Spleen (tissue), 11 donors: ENCODE measurements around the gene PODXL2. TPM values are rescaled to one million over a fixed set of nuclear protein-coding genes. Genes with fewer than 3 reads are reported as not detected.
A peak's percentile ranks its signal among the peaks of the same experiment; 100 is the strongest.

ENCODE experiments used
- DNase-seq: peaks from one replicate; pipeline ENCODE4 v3.0.0-alpha.2; 2020
- H3K27ac ChIP-seq, 8 donors: fragments of 200-600 bp; sonication (generic) in 7 of 8; 1 replicate in 4 of 8; 2 replicates in 4 of 8; pipeline versions ENCODE4 v1.5.0 to v1.8.0; 2016 to 2021; ENCODE audit warnings: inconsistent platforms in 4 of 8, mild to moderate bottlenecking in 4 of 8, moderate library complexity in 1 of 8
- H3K27me3 ChIP-seq, 7 donors: fragments of 200-600 bp; sonication (generic) in 6 of 7; replicated peaks in 1 of 7; 1 replicate in 4 of 7; 2 replicates in 3 of 7; pipeline versions ENCODE4 v1.5.0 to v1.8.0; 2016 to 2021; ENCODE audit warnings: inconsistent platforms in 3 of 7, mild to moderate bottlenecking in 1 of 7
- H3K36me3 ChIP-seq, 6 donors: fragments of 200-600 bp; sonication (generic) in 5 of 6; 1 replicate in 4 of 6; 2 replicates in 2 of 6; pipeline versions ENCODE4 v1.5.0 to v1.8.0; 2016 to 2021; ENCODE audit warnings: inconsistent platforms in 2 of 6
- H3K4me1 ChIP-seq, 6 donors: fragments of 200-600 bp; sonication (generic) in 5 of 6; 1 replicate in 3 of 6; 2 replicates in 3 of 6; pipeline versions ENCODE4 v1.5.0 to v1.8.0; 2016 to 2021; ENCODE audit warnings: inconsistent platforms in 3 of 6
- H3K4me3 ChIP-seq, 8 donors: fragments of 200-600 bp; sonication (generic) in 7 of 8; 1 replicate in 4 of 8; 2 replicates in 4 of 8; pipeline versions ENCODE4 v1.5.0 to v1.8.0; 2016 to 2021; ENCODE audit warnings: inconsistent platforms in 4 of 8, mild to moderate bottlenecking in 4 of 8, moderate library complexity in 2 of 8
- H3K9me3 ChIP-seq, 8 donors: fragments of 200-600 bp; sonication (generic) in 7 of 8; 1 replicate in 4 of 8; 2 replicates in 4 of 8; pipeline versions ENCODE4 v1.5.0 to v1.8.0; 2016 to 2021; ENCODE audit warnings: inconsistent platforms in 4 of 8
- CTCF ChIP-seq, 11 experiments: fragments of 200-600 bp in 7 of 11; fragments of 450-650 bp in 4 of 11; sonication (generic) in 4 of 11; IDR thresholded peaks in 8 of 11; conservative IDR thresholded peaks in 3 of 11; 1 replicate in 7 of 11; 2 replicates in 4 of 11; pipeline versions ENCODE4 v1.4.0 to v1.8.0; 2016 to 2021; ENCODE audit warnings: antibody characterized with exemption in 11 of 11, inconsistent platforms in 4 of 11, mild to moderate bottlenecking in 1 of 11
- POLR2A ChIP-seq, 3 donors: fragments of 450-650 bp; IDR thresholded peaks; one replicate each; pipeline ENCODE4 v1.5.1; 2017; ENCODE audit warnings: antibody characterized with exemption in 3 of 3, mild to moderate bottlenecking in 1 of 3
- POLR2AphosphoS5 ChIP-seq, 3 donors: sonication (generic); formaldehyde crosslinking; IDR thresholded peaks; one replicate each; pipeline ENCODE4 v1.5.1; 2017; ENCODE audit warnings: antibody characterized with exemption in 3 of 3
- WGBS, 5 donors: extraction: QIAGEN DNeasy Blood & Tissue Kit in 3 of 5; methylation state at CpG; one replicate each; pipeline versions ENCODE4 v1.1.5 to v1.1.7; 2013 to 2018; 5-methylcytosine and 5-hydroxymethylcytosine counted together
- intact Hi-C: fragments of 100-400 bp; cut with DNase I; formaldehyde crosslinking; loops from one replicate; pipeline ENCODE4 v1.15.0; 2023; ENCODE audit warnings: low total_unique reads
- polyA plus RNA-seq, 3 donors: library from polyadenylated mRNA; stranded (reverse); fragments of 200-250 nt; gene quantifications; one replicate each; pipeline ENCODE4 v1.2.1, GENCODE V29; 2013
- total RNA-seq, 7 donors: library from RNA; depleted of rRNA in 3 of 7; stranded (reverse); fragments of >200 nt in 3 of 7; fragmentation: NEBNext Ultra II Directional in 4 of 7; extraction: Animal tissue kit (Norgen Biotek cat#: 25700) in 4 of 7; gene quantifications; one replicate each; pipeline versions ENCODE4 v1.1.0 to v1.2.1, GENCODE V29; 2016 to 2021
- donor health status: healthy with polysubstance abuse.
- donor health status: DM: no; HTN: no; CAD: no; lungs with moderate emphysema.
- donor health status: DM: no; HTN: no; CAD: no.
- donor health status: Bipolar disorder and iron deficiency.
- donor health status: healthy.
- donor health status: DM: no; HTN: no; CAD: no.
- donor health status: DM: yes; HTN: yes; CAD: no.

The PODXL2 gene
- total and polyA plus RNA-seq, 10 donors = 0.77 to 3.1 (median 2.4) TPM

GRCh38 chr3:127675651-127676391 is 46.8 kb downstream of the PODXL2 start:
- intact Hi-C loops = no loop called here
- Histone ChIP-seq H3K9me3 (no peaks in the 10 kb centered on the region), H3K27ac (peak overlapping the region in 3 of 8 donors; percentile 81 to 96 (median 82)), H3K27me3 (no peaks in the 10 kb centered on the region), H3K4me3 (peak overlapping the region in 1 of 8 donors; percentile 46), H3K4me1 (peaks cover 13 to 94% (median 43%) of the 10 kb centered on the region in 6 donors), H3K36me3 (peaks cover 0 to 66% (median 35%) of the 10 kb centered on the region in 6 donors)
- DNase-seq = peak; percentile 78
- WGBS, 5 donors = 91 to 93% (median 92%) methylated on average over 22 to 29 of the region's 29 CpGs
- TF ChIP-seq POLR2AphosphoS5 (IDR thresholded peaks at IDR 0.05) (peak in 1 of 3 donors; percentile 47), POLR2A (IDR thresholded peaks at IDR 0.05) (no peak)

- intact Hi-C loops = no loop called here
Observed at GRCh38 chr3:127676456-127676855, 47.5 kb downstream of the PODXL2 start.

GRCh38 chr3:127676921-127677351 is 48.0 kb downstream of the PODXL2 start:
- peak overlapping the region in 1 of 8 donors; percentile 46 for H3K4me3 ChIP-seq
- H3K27me3 ChIP-seq = no peaks in the 10 kb centered on the region
- peak overlapping the region in 5 of 8 donors; percentile 44 to 96 (median 81) for H3K27ac ChIP-seq
- 85 to 97% (median 93%) methylated on average over 11 to 21 of the region's 21 CpGs for WGBS, 5 donors
- TF ChIP-seq CTCF (IDR thresholded peaks at IDR 0.05 in 8 of 11, conservative IDR thresholded peaks at IDR 0.05 in 3 of 11) (no peak), POLR2AphosphoS5 (IDR thresholded peaks at IDR 0.05) (peak in 1 of 3 donors; percentile 49)
- peak; percentile 81 for DNase-seq
- peaks cover 0 to 75% (median 35%) of the 10 kb centered on the region in 6 donors for H3K36me3 ChIP-seq
- no peaks in the 10 kb centered on the region for H3K9me3 ChIP-seq
- intact Hi-C loops = no loop called here
- H3K4me1 ChIP-seq = peaks cover 8 to 94% (median 39%) of the 10 kb centered on the region in 6 donors

More at GRCh38 chr3:127676456-127676855, 47.5 kb downstream of the PODXL2 start:
- Histone ChIP-seq H3K4me1 (peaks cover 13 to 94% (median 41%) of the 10 kb centered on the region in 6 donors), H3K4me3 (peak overlapping the region in 1 of 8 donors; percentile 46), H3K27ac (peak overlapping the region in 4 of 8 donors; percentile 44 to 96 (median 82)), H3K36me3 (peaks cover 0 to 72% (median 35%) of the 10 kb centered on the region in 6 donors), H3K27me3 (no peaks in the 10 kb centered on the region), H3K9me3 (no peaks in the 10 kb centered on the region)
- DNase-seq = peak; percentile 76
- 60 to 94% (median 80%) methylated on average over 1 to 4 of the region's 4 CpGs for WGBS, 5 donors
- TF ChIP-seq CTCF (IDR thresholded peaks at IDR 0.05 in 8 of 11, conservative IDR thresholded peaks at IDR 0.05 in 3 of 11) (no peak), POLR2A (IDR thresholded peaks at IDR 0.05) (no peak), POLR2AphosphoS5 (IDR thresholded peaks at IDR 0.05) (no peak)

GRCh38 chr3:127677541-127678314 is 48.7 kb downstream of the PODXL2 start:
- TF ChIP-seq CTCF (IDR thresholded peaks at IDR 0.05 in 8 of 11, conservative IDR thresholded peaks at IDR 0.05 in 3 of 11) = no peak
- TF ChIP-seq POLR2AphosphoS5 (IDR thresholded peaks at IDR 0.05) = peak in 1 of 3 donors; percentile 45
- Histone ChIP-seq H3K36me3 (peaks cover 0 to 83% (median 35%) of the 10 kb centered on the region in 6 donors), H3K27me3 (no peaks in the 10 kb centered on the region), H3K27ac (peak overlapping the region in 7 of 8 donors; percentile 44 to 96 (median 65)), H3K4me3 (peak overlapping the region in 1 of 8 donors; percentile 46), H3K9me3 (no peaks in the 10 kb centered on the region), H3K4me1 (peaks cover 7 to 96% (median 35%) of the 10 kb centered on the region in 6 donors)
- peak; percentile 78 for DNase-seq
- intact Hi-C loops = no loop called here
- 88 to 93% (median 90%) methylated on average over 5 to 17 of the region's 17 CpGs for WGBS, 5 donors
